Peyer's patch (tissue), 4 donors: ENCODE measurements around the gene BICD2. TPM values are rescaled to one million over a fixed set of nuclear protein-coding genes. Genes with fewer than 3 reads are reported as not detected.

Source experiments
- DNase-seq, 3 donors: peaks; one replicate each; pipeline ENCODE4 v3.0.0-alpha.2; 2017 to 2019
- H3K27ac ChIP-seq, 4 donors: fragments of 200-600 bp; sonication (generic); one replicate each; pipeline ENCODE4 v1.5.1; 2016 to 2019
- H3K27me3 ChIP-seq, 2 donors: fragments of 200-600 bp; sonication (generic); one replicate each; pipeline ENCODE4 v1.5.1; 2019
- H3K36me3 ChIP-seq, 3 donors: fragments of 200-600 bp; sonication (generic); one replicate each; pipeline ENCODE4 v1.5.1; 2016 to 2019
- H3K4me1 ChIP-seq, 4 donors: fragments of 200-600 bp; sonication (generic); one replicate each; pipeline ENCODE4 v1.5.1; 2016 to 2019
- H3K4me3 ChIP-seq, 4 donors: fragments of 200-600 bp; sonication (generic); 1 replicate in 3 of 4; 2 replicates in 1 of 4; pipeline ENCODE4 v1.5.1; 2016 to 2019; ENCODE audit warnings: mild to moderate bottlenecking in 1 of 4
- H3K9me3 ChIP-seq, 4 donors: fragments of 200-600 bp; sonication (generic); one replicate each; pipeline ENCODE4 v1.5.1; 2016 to 2019; ENCODE audit warnings: mild to moderate bottlenecking in 1 of 4
- CTCF ChIP-seq, 6 experiments: fragments of 450-650 bp in 4 of 6; fragments of 200-600 bp in 2 of 6; sonication (generic) in 1 of 6; IDR thresholded peaks; one replicate each; pipeline ENCODE4 v1.5.1; 2017 to 2019; ENCODE audit warnings: antibody characterized with exemption in 6 of 6, mild to moderate bottlenecking in 3 of 6, moderate library complexity in 1 of 6
- POLR2A ChIP-seq, 2 donors: fragments of 450-650 bp; IDR thresholded peaks; one replicate each; pipeline ENCODE4 v1.5.1; 2017; ENCODE audit warnings: antibody characterized with exemption in 2 of 2, mild to moderate bottlenecking in 2 of 2, moderate library complexity in 2 of 2
- total RNA-seq, 4 donors: library from RNA; depleted of rRNA; stranded (reverse); fragments of >200 nt; gene quantifications; one replicate each; pipeline ENCODE4 v1.1.0, GENCODE V29; 2016

Gene BICD2
- total RNA-seq, 4 donors from 2014 or later = 4.2 to 41.3 (median 8.8) TPM

GRCh38 chr9:92734931-92735635 is 29.6 kb downstream of the BICD2 start:
- Histone ChIP-seq H3K27ac (peak overlapping the region in 1 of 4 donors; percentile 19), H3K36me3 (no peaks in the 10 kb centered on the region), H3K4me3 (no peak overlapping the region), H3K4me1 (peaks cover 3 to 31% (median 12%) of the 10 kb centered on the region in 4 donors), H3K9me3 (no peaks in the 10 kb centered on the region), H3K27me3 (no peaks in the 10 kb centered on the region)
- TF ChIP-seq POLR2A (IDR thresholded peaks at IDR 0.05) (no peak), CTCF (IDR thresholded peaks at IDR 0.05) (no peak)
- DNase-seq = peak in 1 of 3 donors; percentile 55

GRCh38 chr9:92730897-92731296 is 33.7 kb downstream of the BICD2 start:
- Histone ChIP-seq H3K9me3 (no peaks in the 10 kb centered on the region), H3K4me3 (no peak overlapping the region), H3K27me3 (no peaks in the 10 kb centered on the region), H3K4me1 (peaks cover 3 to 23% (median 10%) of the 10 kb centered on the region in 4 donors), H3K27ac (peak overlapping the region in 1 of 4 donors; percentile 32), H3K36me3 (peaks cover 0 to 11% (median 0%) of the 10 kb centered on the region in 3 donors)
- peak in 2 of 3 donors; percentile 6 to 41 for DNase-seq
- TF ChIP-seq POLR2A (IDR thresholded peaks at IDR 0.05) (no peak), CTCF (IDR thresholded peaks at IDR 0.05) (no peak)

DNA sequence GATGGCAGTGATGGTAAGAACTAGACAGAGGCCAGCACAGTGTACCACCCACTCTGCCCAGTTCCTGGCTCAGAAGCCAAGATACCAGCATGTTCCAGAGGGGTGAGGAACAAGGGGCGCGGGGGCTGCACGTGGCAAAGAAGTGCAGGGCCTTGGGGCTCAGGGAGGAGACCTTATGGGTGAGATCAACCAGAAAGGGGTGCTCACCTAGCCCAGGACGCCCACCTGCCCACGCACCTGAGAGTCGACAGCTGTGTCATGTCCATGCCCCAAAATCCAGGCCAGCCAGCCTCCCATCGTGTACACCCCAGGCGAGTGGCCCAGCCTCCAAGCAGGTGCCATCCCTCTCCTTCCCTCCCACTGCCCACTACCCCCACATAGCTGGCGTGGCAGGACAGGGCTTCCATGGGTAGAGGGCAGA is 34.9 kb downstream of the BICD2 start:
- H3K27me3 ChIP-seq = no peaks in the 10 kb centered on the region
- TF ChIP-seq CTCF (IDR thresholded peaks at IDR 0.05) (no peak), POLR2A (IDR thresholded peaks at IDR 0.05) (no peak)
- peak in 1 of 3 donors; percentile 44 for DNase-seq
- H3K36me3 ChIP-seq = peaks cover 0 to 11% (median 0%) of the 10 kb centered on the region in 3 donors
- no peak overlapping the region for H3K4me3 ChIP-seq
- H3K27ac ChIP-seq = peak overlapping the region in 2 of 4 donors; percentile 18 to 79
- H3K9me3 ChIP-seq = no peaks in the 10 kb centered on the region
- peaks cover 0 to 23% (median 6%) of the 10 kb centered on the region in 4 donors for H3K4me1 ChIP-seq

DNA sequence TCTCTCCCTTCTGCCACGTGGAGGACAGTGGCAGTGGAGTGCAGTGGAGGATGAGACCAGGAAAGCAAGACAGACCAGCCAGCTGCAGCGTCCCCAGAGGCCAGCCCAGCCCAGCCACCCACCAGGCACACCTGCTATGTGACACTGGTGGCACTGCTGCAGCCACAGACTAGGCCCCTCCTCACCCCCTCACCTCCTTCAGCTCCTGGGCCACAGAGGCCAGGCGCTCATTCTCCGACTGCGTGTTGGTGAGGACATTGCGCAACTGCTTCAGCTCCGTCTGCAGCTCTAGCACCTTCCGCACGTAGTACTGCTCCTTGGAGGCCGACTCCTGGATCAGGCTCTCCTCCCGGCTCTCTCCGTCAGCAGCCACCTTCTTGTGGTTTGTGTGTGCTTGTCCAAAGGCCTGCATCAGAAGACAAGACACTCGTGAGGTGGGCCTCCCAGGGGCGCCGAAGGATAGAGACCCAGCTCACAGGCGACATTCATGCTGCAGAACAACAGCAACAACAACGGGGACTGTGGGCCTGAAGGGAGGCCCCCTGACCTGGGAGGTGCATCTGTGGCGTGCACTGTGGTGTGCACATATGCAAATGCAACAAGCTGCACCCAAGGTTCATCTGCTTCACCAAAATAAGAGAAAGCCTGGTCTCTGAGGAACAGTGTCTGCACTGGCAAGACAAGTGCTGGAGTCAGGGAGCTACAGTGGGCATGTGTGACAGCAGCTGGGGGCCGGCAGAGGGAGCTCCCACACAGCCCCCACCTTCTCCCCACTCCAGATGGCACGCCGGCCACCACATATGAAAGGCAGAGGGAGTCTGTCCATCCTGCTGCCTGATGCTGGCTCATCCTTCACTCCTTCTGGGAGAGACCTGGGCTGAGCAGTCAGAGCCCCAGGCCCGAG is 35.5 kb downstream of the BICD2 start:
- Histone ChIP-seq H3K9me3 (no peaks in the 10 kb centered on the region), H3K36me3 (peaks cover 0 to 11% (median 0%) of the 10 kb centered on the region in 3 donors), H3K27ac (peak overlapping the region in 2 of 4 donors; percentile 42 to 79), H3K4me1 (peaks cover 0 to 23% (median 6%) of the 10 kb centered on the region in 4 donors), H3K4me3 (peak overlapping the region in 2 of 4 donors; percentile 7 to 29), H3K27me3 (no peaks in the 10 kb centered on the region)
- DNase-seq = peak; percentile 48 to 84 (median 78)
- TF ChIP-seq POLR2A (IDR thresholded peaks at IDR 0.05) (no peak), CTCF (IDR thresholded peaks at IDR 0.05) (peak in 3 of 6 experiments; percentile 8 to 40 (median 32))
